Transverse colon (tissue), 3 donors: ENCODE results near the gene CREB5.

ENCODE experiments used
- EP300 ChIP-seq: sonication (generic); formaldehyde crosslinking; IDR thresholded peaks from one replicate; pipeline ENCODE4 v1.6.1; 2017; ENCODE audit warnings: antibody characterized with exemption, low read depth
- POLR2A ChIP-seq: fragments of 450-650 bp; IDR thresholded peaks from one replicate; pipeline ENCODE4 v1.6.1; 2016; ENCODE audit warnings: antibody characterized with exemption, mild to moderate bottlenecking, moderate library complexity
- TF ChIP-seq, protein P1 (sequence below), 5 experiments: fragments of 200-600 bp in 3 of 5; fragments of 450-650 bp in 2 of 5; sonication (generic) in 3 of 5; IDR thresholded peaks; 1 replicate in 2 of 5; 2 replicates in 3 of 5; pipeline ENCODE4 v1.5.1; 2016 to 2017; ENCODE audit warnings: antibody characterized with exemption in 5 of 5, inconsistent platforms in 3 of 5, mild to moderate bottlenecking in 2 of 5, moderate library complexity in 1 of 5

DNA sequence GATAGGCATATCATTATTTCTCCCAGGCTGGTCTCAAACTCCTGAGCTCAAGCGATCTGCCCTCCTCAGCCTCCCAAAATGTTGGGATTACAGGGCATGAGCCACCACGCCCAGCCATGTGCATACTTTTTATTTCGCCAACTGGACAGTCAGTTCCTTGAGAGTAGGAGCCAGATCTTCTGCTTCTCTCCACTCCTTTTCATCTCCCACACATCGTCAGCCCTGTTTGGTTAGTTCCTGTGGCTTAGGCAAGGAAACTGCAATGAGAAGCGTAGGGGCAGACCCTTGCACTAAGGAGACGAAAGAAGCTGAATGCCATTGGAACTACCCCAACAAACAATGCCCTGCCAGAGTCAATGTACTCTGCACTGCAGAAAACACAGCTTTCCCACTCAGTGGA lies 367.6 kb downstream of the CREB5 start:
- TF ChIP-seq, protein P1, sequence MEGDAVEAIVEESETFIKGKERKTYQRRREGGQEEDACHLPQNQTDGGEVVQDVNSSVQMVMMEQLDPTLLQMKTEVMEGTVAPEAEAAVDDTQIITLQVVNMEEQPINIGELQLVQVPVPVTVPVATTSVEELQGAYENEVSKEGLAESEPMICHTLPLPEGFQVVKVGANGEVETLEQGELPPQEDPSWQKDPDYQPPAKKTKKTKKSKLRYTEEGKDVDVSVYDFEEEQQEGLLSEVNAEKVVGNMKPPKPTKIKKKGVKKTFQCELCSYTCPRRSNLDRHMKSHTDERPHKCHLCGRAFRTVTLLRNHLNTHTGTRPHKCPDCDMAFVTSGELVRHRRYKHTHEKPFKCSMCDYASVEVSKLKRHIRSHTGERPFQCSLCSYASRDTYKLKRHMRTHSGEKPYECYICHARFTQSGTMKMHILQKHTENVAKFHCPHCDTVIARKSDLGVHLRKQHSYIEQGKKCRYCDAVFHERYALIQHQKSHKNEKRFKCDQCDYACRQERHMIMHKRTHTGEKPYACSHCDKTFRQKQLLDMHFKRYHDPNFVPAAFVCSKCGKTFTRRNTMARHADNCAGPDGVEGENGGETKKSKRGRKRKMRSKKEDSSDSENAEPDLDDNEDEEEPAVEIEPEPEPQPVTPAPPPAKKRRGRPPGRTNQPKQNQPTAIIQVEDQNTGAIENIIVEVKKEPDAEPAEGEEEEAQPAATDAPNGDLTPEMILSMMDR (IDR thresholded peaks at IDR 0.05) = no peak
- no peak for TF ChIP-seq POLR2A
- no peak for TF ChIP-seq EP300
